Progenitor cell of endocrine pancreas (in vitro differentiated cells): ENCODE measurements around the gene THADA. TPM values are rescaled to one million over a fixed set of nuclear protein-coding genes. Genes with fewer than 3 reads are reported as not detected.

ENCODE experiments used
- DNase-seq: peaks from one replicate; pipeline ENCODE4 v3.0.0; 2021; ENCODE audit warnings: low spot score; ENCODE audit not compliant: unreplicated experiment
- H3K27ac Mint-ChIP-seq: 2 replicates; pipeline ENCODE4 v1.8.0; 2021; ENCODE audit warnings: mild to moderate bottlenecking, moderate library complexity, mixed read lengths
- H3K27me3 Mint-ChIP-seq: 2 replicates; pipeline ENCODE4 v1.8.0; 2021; ENCODE audit warnings: mixed read lengths
- H3K36me3 Mint-ChIP-seq: 2 replicates; pipeline ENCODE4 v1.8.0; 2022; ENCODE audit warnings: mixed read lengths; ENCODE audit not compliant: insufficient read depth
- H3K4me1 Mint-ChIP-seq: 2 replicates; pipeline ENCODE4 v1.8.0; 2021; ENCODE audit warnings: low read depth, mixed read lengths
- H3K4me3 Mint-ChIP-seq: 2 replicates; pipeline ENCODE4 v1.8.0; 2021; ENCODE audit warnings: low read depth, mild to moderate bottlenecking, moderate library complexity, mixed read lengths
- H3K9me3 Mint-ChIP-seq: 2 replicates; pipeline ENCODE4 v1.8.0; 2021; ENCODE audit warnings: low read depth, mixed read lengths
- total RNA-seq: library from RNA; stranded (reverse); gene quantifications from 2 replicates; pipeline ENCODE4 v1.2.1, GENCODE V29; 2021
- TF ChIP-seq, protein P1 (sequence below): fragments of 200-600 bp; sonication (generic); IDR thresholded peaks from one replicate; pipeline ENCODE4 v1.5.0; 2021; ENCODE audit warnings: antibody characterized with exemption, mild to moderate bottlenecking; ENCODE audit not compliant: unreplicated experiment

The THADA gene
- total RNA-seq, 1 donor from 2014 or later = 39.4 TPM

DNA sequence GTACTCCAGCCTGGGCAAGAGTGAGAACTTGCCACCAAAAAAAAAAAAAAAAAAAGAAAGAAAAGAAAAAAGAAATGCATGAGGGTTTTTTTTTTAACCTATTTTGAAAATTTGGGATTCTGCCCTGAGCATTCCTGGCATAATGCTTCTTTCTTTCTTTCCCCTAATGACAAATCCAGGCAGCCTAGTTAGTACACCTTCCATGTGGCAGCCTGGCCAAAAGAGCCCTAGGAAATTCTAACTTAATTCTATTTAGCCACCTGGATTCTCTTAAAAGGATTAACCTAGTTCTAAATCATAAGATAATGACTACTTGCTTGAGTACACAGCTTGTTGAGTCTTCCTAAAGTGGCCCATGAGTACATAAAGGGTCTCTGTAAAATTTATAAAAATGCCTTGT lies 160.1 kb downstream of the THADA start:
- Mint-ChIP-seq H3K4me1 (peaks cover 21% of the 10 kb centered on the region), H3K36me3 (peaks cover 5% of the 10 kb centered on the region), H3K4me3 (no peak overlapping the region), H3K27me3 (no peaks in the 10 kb centered on the region), H3K27ac (no peak overlapping the region), H3K9me3 (peaks cover 3% of the 10 kb centered on the region)
- TF ChIP-seq, protein P1, sequence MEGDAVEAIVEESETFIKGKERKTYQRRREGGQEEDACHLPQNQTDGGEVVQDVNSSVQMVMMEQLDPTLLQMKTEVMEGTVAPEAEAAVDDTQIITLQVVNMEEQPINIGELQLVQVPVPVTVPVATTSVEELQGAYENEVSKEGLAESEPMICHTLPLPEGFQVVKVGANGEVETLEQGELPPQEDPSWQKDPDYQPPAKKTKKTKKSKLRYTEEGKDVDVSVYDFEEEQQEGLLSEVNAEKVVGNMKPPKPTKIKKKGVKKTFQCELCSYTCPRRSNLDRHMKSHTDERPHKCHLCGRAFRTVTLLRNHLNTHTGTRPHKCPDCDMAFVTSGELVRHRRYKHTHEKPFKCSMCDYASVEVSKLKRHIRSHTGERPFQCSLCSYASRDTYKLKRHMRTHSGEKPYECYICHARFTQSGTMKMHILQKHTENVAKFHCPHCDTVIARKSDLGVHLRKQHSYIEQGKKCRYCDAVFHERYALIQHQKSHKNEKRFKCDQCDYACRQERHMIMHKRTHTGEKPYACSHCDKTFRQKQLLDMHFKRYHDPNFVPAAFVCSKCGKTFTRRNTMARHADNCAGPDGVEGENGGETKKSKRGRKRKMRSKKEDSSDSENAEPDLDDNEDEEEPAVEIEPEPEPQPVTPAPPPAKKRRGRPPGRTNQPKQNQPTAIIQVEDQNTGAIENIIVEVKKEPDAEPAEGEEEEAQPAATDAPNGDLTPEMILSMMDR = no peak
- DNase-seq = no peak

DNA sequence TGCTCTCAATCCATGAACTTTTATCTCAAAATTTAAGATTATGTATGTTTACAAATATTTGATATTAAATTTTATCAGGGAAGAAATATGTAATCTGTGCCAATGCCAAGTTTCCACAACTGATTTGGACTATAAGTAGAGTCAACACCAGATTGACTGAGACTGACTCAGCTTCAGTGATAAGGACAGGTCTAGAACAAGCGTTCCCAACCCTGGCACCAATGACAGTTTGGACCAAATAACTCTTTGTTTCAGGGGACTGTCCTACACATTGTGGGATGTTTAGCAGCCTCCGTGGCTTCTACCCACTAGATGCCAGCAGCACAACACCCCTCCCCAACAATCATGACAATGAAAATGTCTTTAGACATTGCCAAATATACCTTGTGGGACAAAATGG lies 165.3 kb downstream of the THADA start:
- no peak overlapping the region for H3K4me3 Mint-ChIP-seq
- H3K9me3 Mint-ChIP-seq = peaks cover 3% of the 10 kb centered on the region

DNA sequence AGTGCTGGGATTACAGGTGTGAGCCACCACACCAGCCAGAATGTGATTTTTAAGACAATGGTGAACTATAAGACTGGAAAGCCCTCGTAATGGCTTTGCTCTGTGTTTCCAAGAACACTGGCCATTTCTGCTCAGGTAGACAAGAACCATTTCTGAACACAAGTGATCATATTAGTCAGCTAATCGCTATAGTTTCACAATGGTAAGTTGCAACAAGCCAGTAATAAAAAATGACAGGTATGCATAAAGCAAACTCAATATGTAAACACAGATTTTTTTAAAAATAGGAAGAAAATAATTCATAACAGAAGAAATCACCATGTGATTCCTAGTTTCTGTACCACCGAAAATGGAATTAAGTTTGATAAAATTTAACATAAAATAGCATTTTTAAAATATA lies 166.5 kb downstream of the THADA start:
- peaks cover 15% of the 10 kb centered on the region for H3K4me1 Mint-ChIP-seq
- TF ChIP-seq, protein P1 = no peak
- peaks cover 6% of the 10 kb centered on the region for H3K27me3 Mint-ChIP-seq
- H3K9me3 Mint-ChIP-seq = peaks cover 3% of the 10 kb centered on the region
- H3K27ac Mint-ChIP-seq = no peak overlapping the region
- peaks cover 16% of the 10 kb centered on the region for H3K36me3 Mint-ChIP-seq
- no peak for DNase-seq
- no peak overlapping the region for H3K4me3 Mint-ChIP-seq

More for the DNA sequence above, 165.3 kb downstream of the THADA start:
- Mint-ChIP-seq H3K27ac (no peak overlapping the region), H3K4me1 (peaks cover 12% of the 10 kb centered on the region), H3K27me3 (no peaks in the 10 kb centered on the region), H3K36me3 (peaks cover 15% of the 10 kb centered on the region)
- no peak for DNase-seq
- TF ChIP-seq, protein P1 = no peak

DNA sequence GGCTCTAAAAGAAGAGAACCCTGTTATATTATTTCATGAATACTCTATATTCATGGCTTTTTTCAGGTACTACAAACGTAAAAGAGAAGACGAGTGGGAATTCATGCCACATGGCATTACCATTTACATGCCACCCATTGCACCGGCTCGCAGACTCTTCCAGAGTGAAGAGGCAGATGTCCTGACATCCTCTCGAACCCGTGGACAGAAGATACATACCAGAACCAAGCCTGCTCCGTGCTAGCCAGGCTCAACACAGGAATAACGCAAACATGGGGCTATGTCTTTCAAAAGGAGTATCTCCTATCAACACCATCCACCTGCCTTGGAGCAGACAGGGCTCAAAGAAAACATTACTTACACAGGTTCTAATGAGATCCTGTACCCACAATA lies 168.8 kb downstream of the THADA start:
- peaks cover 17% of the 10 kb centered on the region for H3K4me1 Mint-ChIP-seq

DNA sequence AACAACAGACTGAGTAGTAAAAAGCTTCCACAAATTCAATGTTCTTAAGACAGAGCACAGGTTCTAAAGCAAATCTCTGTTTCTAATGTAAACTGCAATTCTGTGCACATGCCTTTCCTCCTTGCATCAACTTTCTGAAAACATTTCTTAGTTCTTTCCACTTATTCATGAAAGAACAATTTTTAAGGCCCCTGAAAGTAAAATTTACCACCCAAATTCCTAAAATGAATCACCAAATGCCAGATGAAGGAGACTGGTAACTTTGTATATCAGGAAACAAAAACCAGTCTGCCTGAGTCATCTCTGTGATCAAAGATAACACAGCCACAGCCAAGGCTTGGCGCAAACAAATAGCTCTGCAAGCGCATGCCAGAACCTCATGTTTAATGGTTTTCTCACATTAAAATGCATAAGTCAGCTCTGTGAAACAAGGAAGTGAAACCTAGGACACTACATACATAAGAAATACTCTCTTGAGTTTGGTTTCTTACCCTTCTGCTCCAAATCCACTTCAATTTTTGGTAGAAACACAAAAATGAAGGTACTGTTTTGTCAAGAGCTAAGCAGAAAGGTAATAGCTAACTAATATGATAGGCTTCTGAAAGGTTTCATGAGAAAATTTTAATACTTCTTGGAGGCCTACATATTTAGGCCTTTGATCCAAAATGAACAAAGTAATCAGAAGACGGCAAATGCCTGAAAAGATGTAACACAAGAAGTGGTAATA lies 169.4 kb downstream of the THADA start:
- Mint-ChIP-seq H3K9me3 (peaks cover 3% of the 10 kb centered on the region), H3K36me3 (peaks cover 17% of the 10 kb centered on the region), H3K27ac (peak overlapping the region; percentile 71), H3K4me1 (peaks cover 17% of the 10 kb centered on the region), H3K4me3 (no peak overlapping the region), H3K27me3 (peaks cover 16% of the 10 kb centered on the region)
- no peak for DNase-seq
- TF ChIP-seq, protein P1 = no peak

More for the DNA sequence above, 168.8 kb downstream of the THADA start:
- TF ChIP-seq, protein P1 = no peak
- Mint-ChIP-seq H3K27me3 (peaks cover 16% of the 10 kb centered on the region), H3K27ac (peak overlapping the region; percentile 71), H3K4me3 (no peak overlapping the region), H3K36me3 (peaks cover 16% of the 10 kb centered on the region), H3K9me3 (peaks cover 3% of the 10 kb centered on the region)
- DNase-seq = no peak
